ENCODE results near the gene HPSE.

GRCh38 chr4:83257811-83258210, 76.8 kb downstream of the HPSE start:
- TF ChIP-seq CTCF (conservative IDR thresholded peaks at IDR 0.05 in 1 of 2, IDR thresholded peaks at IDR 0.05 in 1 of 2; ENCODE audit: low read depth in 1 of 2, low read length in 2 of 2) (no peak), EZH2 (IDR thresholded peaks at IDR 0.05; ENCODE audit: low read length, missing control alignments) (no peak)

All from fibroblast of lung (primary cell).